K562 (cell line): Measurements from ENCODE around the gene TMEM185A. TPM values are rescaled to one million over a fixed set of nuclear protein-coding genes. Genes with fewer than 3 reads are reported as not detected.
A peak's percentile ranks its signal among the peaks of the same experiment; 100 is the strongest.

ENCODE experiments used
- ATAC-seq: fragments of 200-7000 bp; cut with Tn5 transposase; 3 replicates; pipeline ENCODE4 v1.9.1; 2020; ENCODE audit warnings: moderate library complexity
- BruUV-seq: library from RNA; stranded (reverse); fragments of 400-500 nt; replicated peaks from 2 replicates; lab custom pipeline; 2021; lab: Mats Ljungman, UMichigan
- CTCF ChIA-PET: fragments of 300-600 bp; formaldehyde crosslinking; extraction: SDS; loops from one replicate; lab custom pipeline; 2021; ENCODE audit warnings: low intra/inter-chr PET ratio; lab: Yijun Ruan, JAX
- POLR2A ChIA-PET: fragments of 300-600, 350-650 bp; sonication (Branson Sonifier 250); formaldehyde crosslinking; extraction: SDS; loops from one replicate; lab custom pipeline; 2021; ENCODE audit warnings: antibody characterized with exemption, inconsistent platforms; lab: Yijun Ruan, JAX
- DNase-seq, 4 experiments: peaks; one replicate each; pipeline versions ENCODE4 v3.0.0 to v3.0.0-alpha.2; 2011 to 2018; ENCODE audit warnings: low spot score in 3 of 4, mixed read lengths in 3 of 4; ENCODE audit errors: extremely low read depth in 1 of 4
- FAIRE-seq: peaks from 2 replicates; lab custom pipeline; 2011; peaks lifted over from hg19 to GRCh38; lab: Jason Lieb, UNC
- H2AFZ ChIP-seq: 2 replicates; pipeline ENCODE4 v1.6.0; 2011; ENCODE audit warnings: low read depth, low read length, control low read depth, inconsistent platforms
- H3K27ac ChIP-seq: fragments of 200-600 bp; 3 replicates; pipeline ENCODE4 v1.8.0; 2011; ENCODE audit warnings: low read depth, mild to moderate bottlenecking, control low read depth, inconsistent platforms, low read length, moderate library complexity, mixed read lengths; ENCODE audit errors: extremely low read depth
- H3K27me3 ChIP-seq, 2 experiments: fragments of 300-600 bp in 1 of 2; 2 replicates in 1 of 2; 3 replicates in 1 of 2; pipeline versions ENCODE4 v1.6.0 to v1.8.0; 2011; ENCODE audit warnings: inconsistent platforms in 2 of 2, low read length in 2 of 2, mild to moderate bottlenecking in 1 of 2, mixed read lengths in 1 of 2, moderate library complexity in 1 of 2; ENCODE audit not compliant: control insufficient read depth in 2 of 2, insufficient read depth in 2 of 2
- H3K36me3 ChIP-seq: fragments of 300-600 bp; 3 replicates; pipeline ENCODE4 v1.8.0; 2011; ENCODE audit warnings: mild to moderate bottlenecking, low read length, inconsistent platforms; ENCODE audit not compliant: control insufficient read depth, insufficient read depth
- H3K4me1 ChIP-seq, 2 experiments: fragments of 200-600 bp in 1 of 2; replicated peaks in 1 of 2; 2 replicates in 1 of 2; 3 replicates in 1 of 2; pipeline versions ENCODE4 v1.5.1 to v1.8.0; 2011; ENCODE audit warnings: inconsistent platforms in 2 of 2, low read length in 2 of 2, mild to moderate bottlenecking in 1 of 2, mixed read lengths in 1 of 2, moderate library complexity in 1 of 2; ENCODE audit not compliant: control insufficient read depth in 2 of 2, insufficient read depth in 2 of 2
- H3K4me2 ChIP-seq: 2 replicates; pipeline ENCODE4 v1.6.1; 2011; ENCODE audit warnings: low read length, control low read depth, inconsistent platforms, mixed read lengths; ENCODE audit not compliant: insufficient read depth
- H3K4me3 ChIP-seq: fragments of 200-600 bp; sonication (generic), shearing (Covaris generic); 2 replicates; pipeline ENCODE4 v1.5.1; 2016; ENCODE audit warnings: control low read depth, inconsistent platforms
- H3K79me2 ChIP-seq: fragments of 200-600 bp; 3 replicates; pipeline ENCODE4 v1.8.0; 2011; ENCODE audit warnings: low read length, inconsistent platforms; ENCODE audit not compliant: control insufficient read depth, insufficient read depth
- H3K9ac ChIP-seq, 2 experiments: 2 replicates each; pipeline versions ENCODE4 v1.6.0 to v1.6.1; 2011; ENCODE audit warnings: low read depth in 2 of 2, low read length in 2 of 2, control low read depth in 1 of 2, inconsistent platforms in 1 of 2, mild to moderate bottlenecking in 1 of 2, mixed read lengths in 1 of 2; ENCODE audit not compliant: insufficient read depth in 1 of 2
- H3K9me1 ChIP-seq: one replicate; pipeline ENCODE4 v1.6.0; 2011; ENCODE audit warnings: inconsistent platforms, mild to moderate bottlenecking, low read length, moderate library complexity; ENCODE audit not compliant: control insufficient read depth, insufficient read depth
- H3K9me3 ChIP-seq: replicated peaks from 2 replicates; pipeline ENCODE4 v1.5.1; 2011; ENCODE audit warnings: low read depth, low read length, inconsistent platforms; ENCODE audit not compliant: control insufficient read depth, insufficient read depth
- H4K20me1 ChIP-seq: replicated peaks from 2 replicates; pipeline ENCODE4 v1.6.1; 2011; ENCODE audit warnings: low read length, inconsistent platforms, mixed read lengths; ENCODE audit not compliant: control insufficient read depth, insufficient read depth
- CBX8 ChIP-seq: fragments of 200-600 bp; sonication (generic); IDR thresholded peaks from 2 replicates; pipeline ENCODE4 v1.6.1; 2012; ENCODE audit warnings: borderline replicate concordance, mixed run types, low read depth, mild to moderate bottlenecking, moderate library complexity, mixed read lengths, low read length, control low read depth, inconsistent platforms; ENCODE audit not compliant: poor library complexity, severe bottlenecking; ENCODE audit errors: extremely low read depth
- CTCF ChIP-seq, 3 experiments: IDR thresholded peaks in 2 of 3; conservative IDR thresholded peaks in 1 of 3; 2 replicates each; pipeline ENCODE4 v1.5.1; 2011 to 2012; ENCODE audit warnings: low read length in 3 of 3, mild to moderate bottlenecking in 3 of 3, control low read depth in 2 of 3, improper control_type of control experiment in 1 of 3, inconsistent platforms in 1 of 3, low read depth in 1 of 3, mixed read lengths in 1 of 3, moderate library complexity in 1 of 3; ENCODE audit not compliant: insufficient read depth in 2 of 3
- ETV6 ChIP-seq, 3 experiments: fragments of 150-350 bp in 1 of 3; sonication (generic) in 1 of 3; formaldehyde crosslinking in 1 of 3; IDR thresholded peaks; 2 replicates each; pipeline versions ENCODE4 v1.6.1 to v1.8.0; 2014 to 2022; ENCODE audit warnings: borderline replicate concordance in 2 of 3, low read depth in 2 of 3, antibody characterized with exemption in 1 of 3, low read length in 1 of 3, mild to moderate bottlenecking in 1 of 3, missing genetic modification reagents in 1 of 3
- GTF2B ChIP-seq: IDR thresholded peaks from 2 replicates; pipeline ENCODE4 v1.6.1; 2011; ENCODE audit not compliant: insufficient read length; ENCODE audit errors: extremely low read depth
- JUND ChIP-seq, 2 experiments: IDR thresholded peaks; 2 replicates in 1 of 2; 3 replicates in 1 of 2; pipeline ENCODE4 v1.6.1; 2011; ENCODE audit warnings: borderline replicate concordance in 2 of 2, low read depth in 2 of 2, low read length in 2 of 2, improper control_type of control experiment in 1 of 2, missing biosample characterization in 1 of 2, missing genetic modification characterization in 1 of 2, missing genetic modification reagents in 1 of 2
- KDM5B ChIP-seq: fragments of 200-600 bp; sonication (generic); IDR thresholded peaks from 2 replicates; pipeline ENCODE4 v1.6.1; 2012; ENCODE audit warnings: low read depth, mild to moderate bottlenecking, moderate library complexity, low read length, control low read depth, inconsistent platforms; ENCODE audit not compliant: insufficient replicate concordance
- MBD2 ChIP-seq: sonication (generic); IDR thresholded peaks from 2 replicates; pipeline ENCODE4 v1.6.1; 2016; ENCODE audit warnings: low read depth, borderline replicate concordance
- NCOA6 ChIP-seq: fragments of 450-650 bp; IDR thresholded peaks from 2 replicates; pipeline ENCODE4 v1.6.1; 2017; ENCODE audit warnings: mild to moderate bottlenecking
- POLR2A ChIP-seq: fragments of 450-650 bp; conservative IDR thresholded peaks from 2 replicates; pipeline ENCODE4 v1.6.1; 2016
- SAFB2 ChIP-seq: fragments of 200-400 bp; formaldehyde crosslinking; IDR thresholded peaks from 2 replicates; pipeline ENCODE4 v1.6.1; 2018; ENCODE audit warnings: borderline replicate concordance, low read length, low read depth, moderate library complexity; ENCODE audit not compliant: severe bottlenecking
- ZNF324 ChIP-seq: fragments of 250-450 bp; sonication (Bioruptor Pico); IDR thresholded peaks from 2 replicates; pipeline ENCODE4 v1.4.0; 2020; ENCODE audit warnings: mild to moderate bottlenecking
- ZNF436 ChIP-seq: fragments of 250-450, 450-650 bp; sonication (Bioruptor Pico); formaldehyde crosslinking; IDR thresholded peaks from 2 replicates; pipeline ENCODE4 v1.7.0; 2020; ENCODE audit warnings: mild to moderate bottlenecking
- ZNF449 ChIP-seq: fragments of 250-450 bp; sonication (Bioruptor Pico); IDR thresholded peaks from 2 replicates; pipeline ENCODE4 v1.8.0; 2022; ENCODE audit warnings: moderate library complexity, mild to moderate bottlenecking, inconsistent platforms
- ZNF696 ChIP-seq: fragments of 250-450 bp; sonication (Bioruptor Pico); conservative IDR thresholded peaks from 2 replicates; pipeline ENCODE4 v1.4.0; 2020; ENCODE audit warnings: mild to moderate bottlenecking, moderate library complexity
- ZNF699 ChIP-seq: fragments of 250-450 bp; sonication (Bioruptor Pico); IDR thresholded peaks from 2 replicates; pipeline ENCODE4 v1.8.0; 2021; ENCODE audit warnings: mild to moderate bottlenecking, moderate library complexity; ENCODE audit not compliant: insufficient replicate concordance
- ZNF77 ChIP-seq: fragments of 250-450 bp; sonication (Bioruptor Pico); IDR thresholded peaks from 2 replicates; pipeline ENCODE4 v1.5.0; 2020
- WGBS: fragments of 100-300 bp; shearing (Covaris generic); methylation state at CpG from one replicate; pipeline ENCODE4 v1.1.6; 2016; ENCODE audit warnings: low coverage, mixed read lengths; ENCODE audit not compliant: insufficient coverage; ENCODE audit errors: missing lambda C conversion rate; 5-methylcytosine and 5-hydroxymethylcytosine counted together
- in situ Hi-C: fragments of 300-500 bp; cut with MboI; formaldehyde crosslinking; loops from 4 replicates; pipeline ENCODE4 v1.15.0; 2018; ENCODE audit warnings: inconsistent platforms, mixed read lengths
- intact Hi-C: fragments of 100-400 bp; cut with micrococcal nuclease; formaldehyde crosslinking; loops from 2 replicates; pipeline ENCODE4 v1.14.2; 2022
- polyA plus RNA-seq, 8 experiments: library from polyadenylated mRNA; depleted of rRNA in 4 of 8; stranded (reverse) in 5 of 8; unstranded in 3 of 8; fragments of >200 nt; fragmentation: Nextera tagmentation in 2 of 8; fragmentation: Illumina TruSeq in 1 of 8; extraction: Ambion mirVana in 2 of 8; extraction: Trizol in 1 of 8; gene quantifications; 2 replicates each; pipeline versions ENCODE4 v1.2.1 to v1.2.3, GENCODE V29; 2011 to 2014; ENCODE audit warnings: inconsistent platforms in 1 of 8, missing spikeins in 1 of 8
- total RNA-seq, 7 experiments: library from RNA; depleted of rRNA in 6 of 7; stranded (reverse); fragments of >200 nt in 6 of 7; fragmentation: Illumina TruSeq in 2 of 7; extraction: Trizol in 2 of 7; gene quantifications; 2 replicates each; pipeline versions ENCODE4 v1.2.1 to v1.2.3, GENCODE V29; 2011 to 2021; ENCODE audit warnings: low replicate concordance in 1 of 7

The TMEM185A gene
- total and polyA plus RNA-seq, 9 of the 15 experiments (the other 6 are each of a cell fraction or from before 2014, with no cell fraction given) = 0.97 to 13.7 (median 5.4) TPM

GRCh38 chrX:149630681-149631233 lies 835 bp downstream of the TMEM185A start:
- DNase-seq (peak in 3 of 4 experiments; percentile 16 to 33 (median 21)), ATAC-seq (peak; percentile 79), FAIRE-seq (peak; percentile 29)
- Histone ChIP-seq H3K9ac (peak overlapping the region; percentile 44 to 92), H3K4me2 (peak overlapping the region; percentile 78), H3K27me3 (peaks cover 0 to 9% of the 10 kb centered on the region in 2 experiments; a peak in 2 of 5 replicates), H4K20me1 (0 out of 2 replicates have a peak, but pooled peaks cover 4% of the 10 kb centered on the region), H2AFZ (peak overlapping the region; percentile 74), H3K9me1 (no peaks in the 10 kb centered on the region), H3K27ac (no peak overlapping the region), H3K9me3 (no peaks in the 10 kb centered on the region; the same call in 1 of the 2 replicates), H3K4me3 (peak overlapping the region; percentile 58), H3K4me1 (peaks cover 0 to 11% of the 10 kb centered on the region in 2 experiments; a peak in 2 of 5 replicates), H3K36me3 (no peaks in the 10 kb centered on the region), H3K79me2 (peaks cover 2% of the 10 kb centered on the region; the same call in 1 of the 3 replicates)
- POLR2A ChIA-PET = no interaction called here
- intact Hi-C loops (no loop called here), in situ Hi-C loops (loop anchor here (25.0 kb wide), 1 partner anchor 118 kb away; the partner anchor contains the start of gene IDS)
- BruUV-seq = TSS peak; percentile 37
- CTCF ChIA-PET = no interaction called here
- 16% methylated on average over 8 of the region's 16 CpGs for WGBS
- TF ChIP-seq CBX8 = no peak
- no peak for TF ChIP-seq ZNF436
- TF ChIP-seq NCOA6 = no peak
- no peak for TF ChIP-seq POLR2A
- TF ChIP-seq GTF2B = no peak
- peak; percentile 16 for TF ChIP-seq KDM5B
- no peak for TF ChIP-seq ZNF324 (CRISPR knock-in tag)
- TF ChIP-seq CTCF (IDR thresholded peaks at IDR 0.05 in 2 of 3, conservative IDR thresholded peaks at IDR 0.05 in 1 of 3; ENCODE audit: insufficient read depth in 2 of 3, low read depth in 1 of 3, low read length in 3 of 3) = 0 out of 6 replicates have a peak, but pooled peaks of 1 of the 3 experiments have one; percentile 9
- TF ChIP-seq ETV6 (IDR thresholded peaks at IDR 0.05; ENCODE audit: borderline replicate concordance in 1 of 2, low read depth in 2 of 2, low read length in 1 of 2) = no peak
- no peak for TF ChIP-seq ETV6 (CRISPR knock-in tag; IDR thresholded peaks at IDR 0.05; ENCODE audit: borderline replicate concordance)
- no peak for TF ChIP-seq MBD2
- no peak for TF ChIP-seq ZNF696 (CRISPR knock-in tag)
- TF ChIP-seq ZNF699 (CRISPR knock-in tag) = no peak
- no peak for TF ChIP-seq SAFB2
- no peak for TF ChIP-seq ZNF77
- no peak for TF ChIP-seq JUND (IDR thresholded peaks at IDR 0.05; ENCODE audit: borderline replicate concordance, low read depth, low read length)
- no peak for TF ChIP-seq JUND (tag; IDR thresholded peaks at IDR 0.05; ENCODE audit: borderline replicate concordance, low read depth, low read length)
- TF ChIP-seq ZNF449 (CRISPR knock-in tag) = no peak
